NB4 (cell line): ENCODE data around the gene LAMA5.

Source experiments
- CTCF ChIP-seq: IDR thresholded peaks from one replicate; pipeline ENCODE4 v1.5.1; 2012; ENCODE audit warnings: low read depth, low read length
- POLR2A ChIP-seq: IDR thresholded peaks from 2 replicates; pipeline ENCODE4 v1.6.1; 2011; ENCODE audit warnings: mild to moderate bottlenecking; ENCODE audit not compliant: insufficient read length; ENCODE audit errors: extremely low read depth

GRCh38 chr20:62323146-62323979, 43.7 kb downstream of the LAMA5 start:
- TF ChIP-seq POLR2A (no peak), CTCF (no peak)
